ENCODE measurements around the gene EXOC3L1. TPM values are rescaled to one million over a fixed set of nuclear protein-coding genes. Genes with fewer than 3 reads are reported as not detected.

EXOC3L1 gene
- 10 to 100 TPM in 2 of 5 donors, 1 to 10 TPM in 3; 7.6 to 14.8 (median 9.4) TPM for polyA plus RNA-seq (ENCODE audit: insufficient read depth in 1 of 5, insufficient read length in 5 of 5, low replicate concordance in 1 of 5)
- long read RNA-seq, donor 1 = 0 reads
- long read RNA-seq, donor 2 = 0 reads
- long read RNA-seq, donor 3, partial matches to known transcripts = 0 of 2 reads
- long read RNA-seq, donor 3, other reads (novel, unspliced or antisense) = 0 of 2 reads
- long read RNA-seq, donor 4 = 0 reads
- long read RNA-seq, donor 5, partial matches to known transcripts = 122 of 136 reads
- long read RNA-seq, donor 5, other reads (novel, unspliced or antisense) = 14 of 136 reads
- long read RNA-seq, donor 6 = 0 reads
- long read RNA-seq, donor 7 = 0 reads
- long read RNA-seq, donor 8 = 0 reads

- DNase-seq = no peak
These were observed at the start of gene EXOC3L1 for GRCh38 chr16:67190041-67190440. Gene EXOC3L1 (minus strand): TSS chr16:67190136. CDS start chr16:67189676, 460 bp downstream.

GRCh38 chr16:67238806-67239470 is 49.0 kb upstream of the EXOC3L1 start:
- DNase-seq = no peak

GRCh38 chr16:67238278-67238575 is 48.3 kb upstream of the EXOC3L1 start:
- no peak for DNase-seq

GRCh38 chr16:67237396-67238277 is 47.7 kb upstream of the EXOC3L1 start:
- DNase-seq = no peak

- DNase-seq = no peak
These were observed 46.8 kb upstream of the EXOC3L1 start for GRCh38 chr16:67236563-67237395.

- no peak for DNase-seq
These were observed 46.1 kb upstream of the EXOC3L1 start for GRCh38 chr16:67235816-67236562.

GRCh38 chr16:67234180-67234597 is 44.3 kb upstream of the EXOC3L1 start:
- DNase-seq = no peak

GRCh38 chr16:67233596-67233995 is 43.7 kb upstream of the EXOC3L1 start:
- no peak for DNase-seq

GRCh38 chr16:67230809-67231660 is 41.1 kb upstream of the EXOC3L1 start:
- DNase-seq = no peak

- DNase-seq = no peak
These were observed 40.2 kb upstream of the EXOC3L1 start for GRCh38 chr16:67229906-67230808.

- DNase-seq = no peak
These were observed 39.0 kb upstream of the EXOC3L1 start for GRCh38 chr16:67228905-67229304.

GRCh38 chr16:67228034-67228785 is 38.3 kb upstream of the EXOC3L1 start:
- DNase-seq = no peak

GRCh38 chr16:67227567-67227921 is 37.6 kb upstream of the EXOC3L1 start:
- DNase-seq = no peak

- peak; percentile 98 for DNase-seq
These were observed 37.0 kb upstream of the EXOC3L1 start, which contains the start of gene TMEM208 for GRCh38 chr16:67226804-67227566. Gene TMEM208 (plus strand): TSS chr16:67227130. CDS start chr16:67227219, 89 bp downstream.

GRCh38 chr16:67226295-67226803 is 36.4 kb upstream of the EXOC3L1 start:
- no peak for DNase-seq

GRCh38 chr16:67223992-67224391 is 34.1 kb upstream of the EXOC3L1 start:
- DNase-seq = no peak

Measured in right lung (tissue), 10 donors.